H54 (cell line): ENCODE data around the gene ATXN7L2.

Source experiments
- DNase-seq: peaks from one replicate; pipeline ENCODE4 v3.0.0; 2011; ENCODE audit warnings: low spot score, mixed read lengths; ENCODE audit not compliant: insufficient read length
- FAIRE-seq: peaks from 3 replicates; lab custom pipeline; 2011; peaks lifted over from hg19 to GRCh38; lab: Jason Lieb, UNC
- POLR2A ChIP-seq: IDR thresholded peaks from 2 replicates; pipeline ENCODE4 v1.6.1; 2011; ENCODE audit warnings: low read depth, mild to moderate bottlenecking, low read length

Gene ATXN7L2

GRCh38 chr1:109513110-109513710, 29.5 kb downstream of the ATXN7L2 start:
- TF ChIP-seq POLR2A: no peak
- FAIRE-seq: no peak
- DNase-seq: no peak

GRCh38 chr1:109514846-109515245, 31.1 kb downstream of the ATXN7L2 start:
- no peak for DNase-seq
- TF ChIP-seq POLR2A: no peak
- FAIRE-seq: no peak

- no peak for TF ChIP-seq POLR2A
These were observed 33.2 kb downstream of the ATXN7L2 start for GRCh38 chr1:109516872-109517271.

GRCh38 chr1:109517337-109517736, 33.6 kb downstream of the ATXN7L2 start:
- no peak for TF ChIP-seq POLR2A
- DNase-seq (no peak), FAIRE-seq (no peak)

More at GRCh38 chr1:109516872-109517271, 33.2 kb downstream of the ATXN7L2 start:
- no peak for DNase-seq
- FAIRE-seq: no peak

- TF ChIP-seq POLR2A: no peak
- FAIRE-seq (no peak), DNase-seq (no peak)
These were observed 37.6 kb downstream of the ATXN7L2 start for GRCh38 chr1:109521002-109521951.

- FAIRE-seq: no peak
- no peak for TF ChIP-seq POLR2A
These were observed 38.3 kb downstream of the ATXN7L2 start for GRCh38 chr1:109522026-109522425.

GRCh38 chr1:109523706-109524105, 40.0 kb downstream of the ATXN7L2 start:
- DNase-seq (no peak), FAIRE-seq (no peak)
- no peak for TF ChIP-seq POLR2A

More at GRCh38 chr1:109522026-109522425, 38.3 kb downstream of the ATXN7L2 start:
- DNase-seq: no peak

GRCh38 chr1:109527098-109527811, 43.5 kb downstream of the ATXN7L2 start:
- no peak for TF ChIP-seq POLR2A
- no peak for DNase-seq
- FAIRE-seq: no peak

- no peak for TF ChIP-seq POLR2A
- DNase-seq: no peak
- no peak for FAIRE-seq
These were observed 44.4 kb downstream of the ATXN7L2 start for GRCh38 chr1:109527846-109528695.

GRCh38 chr1:109528712-109529111, 45.0 kb downstream of the ATXN7L2 start:
- DNase-seq: no peak
- FAIRE-seq: no peak
- no peak for TF ChIP-seq POLR2A

GRCh38 chr1:109529881-109530456, 46.3 kb downstream of the ATXN7L2 start:
- no peak for TF ChIP-seq POLR2A
- FAIRE-seq: no peak
- DNase-seq: no peak

- DNase-seq: no peak
- no peak for FAIRE-seq
- no peak for TF ChIP-seq POLR2A
These were observed 46.9 kb downstream of the ATXN7L2 start for GRCh38 chr1:109530457-109531087.
